GM12878 (cell line): ENCODE results near the gene KRTAP5-4. TPM values are rescaled to one million over a fixed set of nuclear protein-coding genes. Genes with fewer than 3 reads are reported as not detected.
"Not testable (repeated sequence)": the region's sequence is repeated elsewhere in the genome, so short reads cannot be mapped to it uniquely, and the experiment has no call there.

Experiments used
- ATAC-seq: fragments of 200-7000 bp; cut with Tn5 transposase; 3 replicates; pipeline ENCODE4 v1.9.1; 2020; ENCODE audit warnings: mild to moderate bottlenecking, moderate library complexity
- BruUV-seq: library from RNA; stranded (reverse); fragments of 400-500 nt; replicated peaks from 2 replicates; lab custom pipeline; 2021; lab: Mats Ljungman, UMichigan
- CTCF ChIA-PET: fragments of 300-600 bp; sonication (Branson Sonifier 250); formaldehyde crosslinking; extraction: SDS; loops from one replicate; lab custom pipeline; 2021; ENCODE audit warnings: inconsistent platforms; lab: Yijun Ruan, JAX
- POLR2A ChIA-PET: fragments of 350-600 bp; formaldehyde crosslinking; extraction: SDS; loops from one replicate; lab custom pipeline; 2021; ENCODE audit warnings: inconsistent platforms; lab: Charles Lee
- RAD21 ChIA-PET: fragments of 300-600 bp; sonication (Branson Sonifier 250); formaldehyde crosslinking; loops from one replicate; lab custom pipeline; 2023; ENCODE audit warnings: antibody characterized with exemption; ENCODE audit not compliant: unreplicated experiment; lab: Charles Lee
- SMC1A ChIA-PET: fragments of 300-600 bp; sonication (Branson Sonifier 250); formaldehyde crosslinking; loops from one replicate; lab custom pipeline; 2023; ENCODE audit not compliant: unreplicated experiment, uncharacterized antibody; lab: Charles Lee
- DNase-seq: peaks from one replicate; pipeline ENCODE4 v3.0.0-alpha.2; 2011; ENCODE audit warnings: low read depth, low spot score
- FAIRE-seq: peaks from 3 replicates; lab custom pipeline; 2011; peaks lifted over from hg19 to GRCh38; lab: Jason Lieb, UNC
- H2AFZ ChIP-seq: 2 replicates; pipeline ENCODE4 v1.6.0; 2011; ENCODE audit warnings: low read depth, low read length, control low read depth; ENCODE audit not compliant: control insufficient read depth
- H3K27ac ChIP-seq: 2 replicates; pipeline ENCODE4 v1.5.1; 2011; ENCODE audit warnings: control low read depth; ENCODE audit not compliant: control insufficient read depth, insufficient read depth
- H3K27me3 ChIP-seq, 2 experiments: replicated peaks in 1 of 2; 2 replicates each; pipeline versions ENCODE4 v1.6.0 to v1.6.1; 2011; ENCODE audit warnings: low read length in 1 of 2; ENCODE audit not compliant: control insufficient read depth in 2 of 2, insufficient read depth in 2 of 2
- H3K36me3 ChIP-seq, 2 experiments: 2 replicates each; pipeline ENCODE4 v1.5.1; 2011; ENCODE audit warnings: low read length in 1 of 2; ENCODE audit not compliant: control insufficient read depth in 2 of 2, insufficient read depth in 2 of 2
- H3K4me1 ChIP-seq: 2 replicates; pipeline ENCODE4 v1.6.1; 2011; ENCODE audit warnings: mild to moderate bottlenecking, low read length, moderate library complexity, mixed read lengths; ENCODE audit not compliant: control insufficient read depth, insufficient read depth
- H3K4me2 ChIP-seq: 2 replicates; pipeline ENCODE4 v1.6.0; 2011; ENCODE audit warnings: control low read depth; ENCODE audit not compliant: control insufficient read depth, insufficient read depth
- H3K4me3 ChIP-seq: fragments of 200-600 bp; sonication (generic); 2 replicates; pipeline ENCODE4 v1.5.1; 2016
- H3K79me2 ChIP-seq: 2 replicates; pipeline ENCODE4 v1.6.0; 2011; ENCODE audit warnings: low read length; ENCODE audit not compliant: control insufficient read depth, insufficient read depth
- H3K9ac ChIP-seq: 2 replicates; pipeline ENCODE4 v1.8.0; 2011; ENCODE audit warnings: low read length, control low read depth, mixed read lengths; ENCODE audit not compliant: control insufficient read depth, insufficient read depth
- H3K9me3 ChIP-seq: replicated peaks from 3 replicates; pipeline ENCODE4 v1.5.1; 2011; ENCODE audit warnings: mild to moderate bottlenecking, low read length; ENCODE audit not compliant: control insufficient read depth, insufficient read depth
- H4K20me1 ChIP-seq: 2 replicates; pipeline ENCODE4 v1.6.0; 2011; ENCODE audit not compliant: control insufficient read depth, insufficient read depth
- DPF2 ChIP-seq: fragments of 450-650 bp; IDR thresholded peaks from 2 replicates; pipeline ENCODE4 v1.6.1; 2017; ENCODE audit warnings: mild to moderate bottlenecking
- FOS ChIP-seq: IDR thresholded peaks from 3 replicates; pipeline ENCODE4 v1.6.1; 2011; ENCODE audit warnings: borderline replicate concordance; ENCODE audit not compliant: insufficient read length; ENCODE audit errors: extremely low read depth
- FOXK2 ChIP-seq: fragments of 450-650 bp; IDR thresholded peaks from 2 replicates; pipeline ENCODE4 v1.6.1; 2017; ENCODE audit warnings: mild to moderate bottlenecking, moderate library complexity
- NR2C1 ChIP-seq: fragments of 450-650 bp; IDR thresholded peaks from 2 replicates; pipeline ENCODE4 v1.6.1; 2017; ENCODE audit warnings: antibody characterized with exemption, mild to moderate bottlenecking, moderate library complexity
- NRF1 ChIP-seq: conservative IDR thresholded peaks from 2 replicates; pipeline ENCODE4 v1.6.1; 2011; ENCODE audit warnings: mild to moderate bottlenecking, low read depth, low read length, improper control_type of control experiment
- whole genome bisulfite sequencing: methylation state at CpG from one replicate; pipeline ENCODE4 v1.1.6; 2016; ENCODE audit warnings: low lambda C conversion rate; ENCODE audit not compliant: insufficient replicate concordance, insufficient coverage; ENCODE audit errors: missing lambda C conversion rate; 5-methylcytosine and 5-hydroxymethylcytosine counted together
- in situ Hi-C: fragments of 300-500 bp; cut with MboI; formaldehyde crosslinking; loops from 9 replicates; pipeline ENCODE4 v1.14.3; 2018; ENCODE audit warnings: mixed read lengths
- intact Hi-C: fragments of 100-400 bp; cut with micrococcal nuclease; formaldehyde crosslinking; loops from one replicate; pipeline ENCODE4 v1.14.2; 2022; ENCODE audit not compliant: unreplicated experiment
- polyA plus RNA-seq, 11 experiments: library from polyadenylated mRNA; depleted of rRNA in 4 of 11; unstranded in 6 of 11; stranded (reverse) in 5 of 11; fragments of >200 nt; fragmentation: Nextera tagmentation in 4 of 11; fragmentation: Illumina TruSeq in 1 of 11; extraction: Ambion mirVana in 4 of 11; extraction: Trizol in 1 of 11; gene quantifications; 1 replicate in 1 of 11; 2 replicates in 10 of 11; pipeline versions ENCODE4 v1.2.1 to v1.2.3, GENCODE V29; 2011 to 2016; ENCODE audit warnings: inconsistent platforms in 2 of 11, missing spikeins in 2 of 11, low read depth in 1 of 11
- total RNA-seq, 4 experiments: library from RNA; depleted of rRNA in 3 of 4; stranded (reverse); fragments of >200 nt in 3 of 4; fragmentation: Illumina TruSeq in 1 of 4; extraction: Trizol in 1 of 4; gene quantifications; 2 replicates each; pipeline versions ENCODE4 v1.2.1 to v1.2.3, GENCODE V29; 2013 to 2021

The KRTAP5-4 gene
- total and polyA plus RNA-seq, 10 of the 15 experiments (the other 5 are each of a cell fraction or from before 2014, with no cell fraction given): not detected

- TF ChIP-seq FOS (no peak), NRF1 (no peak), FOXK2 (no peak)
Observed at GRCh38 chr11:1600626-1601025, 21.3 kb downstream of the KRTAP5-4 start (continued).

- intact Hi-C loops: no loop called here
- 20% methylated on average over 6 of the region's 6 CpGs for WGBS
- in situ Hi-C loops: no loop called here
- no peak overlapping the region for H2AFZ ChIP-seq
- H3K79me2 ChIP-seq: no peaks in the 10 kb centered on the region
- H3K27ac ChIP-seq: no peak overlapping the region
- ChIA-PET SMC1A (interaction anchor here (1.8 kb wide), 1 partner anchor 28 kb away, joined by 4 read pairs; no protein-coding TSS in a partner anchor), RAD21 (no interaction called here), CTCF (interaction anchor here (1.2 kb wide), 1 partner anchor 15 kb away, joined by 3 read pairs; no protein-coding TSS in a partner anchor), POLR2A (no interaction called here)
- H3K9me3 ChIP-seq: no peaks in the 10 kb centered on the region
- FAIRE-seq (no peak), DNase-seq (no peak), ATAC-seq (no peak)
- H3K4me2 ChIP-seq: no peak overlapping the region
- BruUV-seq: no TSS peak
- H4K20me1 ChIP-seq: no peaks in the 10 kb centered on the region
- H3K9ac ChIP-seq: no peak overlapping the region
- no peaks in the 10 kb centered on the region for H3K4me1 ChIP-seq
- H3K36me3 ChIP-seq: no peaks in the 10 kb centered on the region
- H3K4me3 ChIP-seq: no peak overlapping the region
- no peak for TF ChIP-seq DPF2
- TF ChIP-seq NR2C1: no peak
- TF ChIP-seq FOS: no peak
- H3K27me3 ChIP-seq: no peaks in the 10 kb centered on the region; a peak in 2 of 4 replicates
Observed at GRCh38 chr11:1598816-1599215, 23.1 kb downstream of the KRTAP5-4 start.

DNA sequence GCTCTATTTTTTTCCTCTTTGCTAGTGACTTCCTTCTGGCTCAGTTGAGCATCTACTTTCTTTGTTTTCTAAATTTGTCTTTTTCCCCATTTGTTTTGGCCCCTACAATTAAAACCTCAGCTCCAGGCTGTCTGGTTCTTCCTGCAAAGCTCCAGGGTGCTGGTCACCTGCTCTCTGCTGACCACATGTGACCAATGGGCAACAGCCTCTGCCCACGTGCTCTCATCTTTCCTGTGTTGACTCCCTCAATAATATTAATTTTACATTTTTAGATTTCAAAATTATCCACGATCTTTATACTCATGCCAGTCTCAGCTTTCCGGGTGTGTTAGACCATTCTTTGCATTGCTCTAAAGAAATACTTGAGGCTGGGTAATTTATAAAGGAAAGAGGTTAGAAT, 23.5 kb downstream of the KRTAP5-4 start:
- H3K79me2 ChIP-seq, DNase-seq, ATAC-seq, H3K4me2 ChIP-seq, H3K27ac ChIP-seq, POLR2A ChIA-PET, intact Hi-C loops, H3K9me3 ChIP-seq, H2AFZ ChIP-seq, H3K9ac ChIP-seq, FAIRE-seq, H3K4me1 ChIP-seq, in situ Hi-C loops, H3K27me3 ChIP-seq, BruUV-seq, H3K4me3 ChIP-seq, H3K36me3 ChIP-seq, H4K20me1 ChIP-seq: not testable (repeated sequence)
- RAD21 ChIA-PET: interaction anchor here (0.6 kb wide), 1 partner anchor 1623 kb away, joined by 7 read pairs; no protein-coding TSS in a partner anchor
- WGBS: 13% methylated on average over 3 of the region's 3 CpGs
- CTCF ChIA-PET: interaction anchor here (1.2 kb wide), 1 partner anchor 15 kb away, joined by 3 read pairs; no protein-coding TSS in a partner anchor
- SMC1A ChIA-PET: interaction anchor here (1.8 kb wide), 1 partner anchor 28 kb away, joined by 4 read pairs; no protein-coding TSS in a partner anchor
